Activated naive CD8-positive, alpha-beta T cell treated with anti-CD3 and anti-CD28 coated beads for 36 hours (primary cell): ENCODE data around the gene SPDEF. TPM values are rescaled to one million over a fixed set of nuclear protein-coding genes. Genes with fewer than 3 reads are reported as not detected.

ENCODE experiments used
- DNase-seq: peaks from one replicate; pipeline ENCODE4 v3.0.0; 2021
- H3K27ac Mint-ChIP-seq: one replicate; pipeline ENCODE4 v1.8.0; 2022; ENCODE audit warnings: mild to moderate bottlenecking, moderate library complexity, mixed read lengths
- H3K27me3 Mint-ChIP-seq: one replicate; pipeline ENCODE4 v1.8.0; 2022; ENCODE audit warnings: mild to moderate bottlenecking, mixed read lengths
- H3K36me3 Mint-ChIP-seq: one replicate; pipeline ENCODE4 v1.8.0; 2021; ENCODE audit warnings: mild to moderate bottlenecking, mixed read lengths
- H3K4me1 Mint-ChIP-seq: one replicate; pipeline ENCODE4 v1.8.0; 2021; ENCODE audit warnings: mixed read lengths
- H3K4me3 Mint-ChIP-seq: one replicate; pipeline ENCODE4 v1.8.0; 2022; ENCODE audit warnings: mild to moderate bottlenecking, moderate library complexity, mixed read lengths
- H3K9me3 Mint-ChIP-seq: one replicate; pipeline ENCODE4 v1.8.0; 2022; ENCODE audit warnings: mixed read lengths
- total RNA-seq, 2 experiments: library from RNA; stranded (reverse); gene quantifications; one replicate each; pipeline ENCODE4 v1.2.3, GENCODE V29; 2021

SPDEF gene
- total RNA-seq, 2 experiments from 2014 or later: not detected

DNA sequence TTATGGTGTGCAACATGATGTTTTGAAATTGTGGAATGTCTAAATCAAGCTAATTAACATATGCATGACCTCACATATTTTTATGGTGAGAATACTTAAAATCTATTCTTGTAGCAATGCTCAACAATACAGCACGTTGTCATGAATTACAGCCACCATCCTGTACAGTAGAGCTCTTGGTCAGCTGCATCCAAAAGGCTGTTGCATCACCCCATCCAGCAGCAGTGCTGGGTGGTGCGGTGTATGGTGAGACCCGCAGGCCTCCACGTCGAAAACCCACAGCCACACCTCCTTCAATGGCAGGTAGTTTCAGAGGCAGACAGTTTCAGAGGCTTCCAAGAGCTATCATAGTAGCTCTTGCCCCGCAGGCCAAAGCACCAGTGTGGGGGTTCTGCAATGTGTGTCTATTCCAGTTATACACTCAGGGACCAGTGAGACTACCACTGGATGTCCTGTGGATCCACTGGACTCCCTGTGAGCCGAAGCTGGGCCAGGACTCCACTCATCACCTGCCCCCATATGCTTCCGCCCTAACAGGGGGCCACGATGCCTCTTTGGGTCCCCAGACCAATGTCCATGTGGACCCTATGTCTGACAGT, 66.8 kb downstream of the SPDEF start:
- no peak overlapping the region for H3K27ac Mint-ChIP-seq
- H3K4me1 Mint-ChIP-seq: peaks cover 27% of the 10 kb centered on the region
- no peak for DNase-seq
- no peaks in the 10 kb centered on the region for H3K36me3 Mint-ChIP-seq
- no peaks in the 10 kb centered on the region for H3K27me3 Mint-ChIP-seq
- no peaks in the 10 kb centered on the region for H3K9me3 Mint-ChIP-seq
- no peak overlapping the region for H3K4me3 Mint-ChIP-seq

Other genes starting within 250 kb of the SPDEF start
- 10 to 100 TPM; 18.1 to 18.3 TPM for gene NUDT3, start 163.7 kb downstream of the SPDEF start, total RNA-seq
- 1,000 to 10,000 TPM; 2,216 to 2,293 TPM for gene RPS10, start 130.3 kb downstream of the SPDEF start, total RNA-seq
- under 1 TPM; 0.19 to 0.28 TPM for gene PACSIN1, start 90.3 kb downstream of the SPDEF start, total RNA-seq
- gene ILRUN, start 140.4 kb upstream of the SPDEF start, total RNA-seq: 10 to 100 TPM; 45.7 to 46.1 TPM
- 100 to 1,000 TPM; 208 to 218 TPM for gene SNRPC, start 201.2 kb upstream of the SPDEF start, total RNA-seq
- gene BLTP3A, start 235.8 kb upstream of the SPDEF start, total RNA-seq: 10 to 100 TPM; 19.6 to 19.7 TPM